ENCODE results near the gene SPTLC3. TPM values are rescaled to one million over a fixed set of nuclear protein-coding genes. Genes with fewer than 3 reads are reported as not detected.

Gene SPTLC3
- total RNA-seq, 1 experiment from 2014 or later = 7.5 TPM

- CTCF ChIA-PET = interaction anchor here (0.7 kb wide), 1 partner anchor 13 kb away, joined by 5 read pairs; no protein-coding TSS in a partner anchor
- no peak for TF ChIP-seq CTCF (IDR thresholded peaks at IDR 0.05; ENCODE audit: unreplicated experiment)
- no peak for DNase-seq
- H3K36me3 Mint-ChIP-seq (ENCODE audit: insufficient read depth, unreplicated experiment) = no peaks in the 10 kb centered on the region
- H3K27ac Mint-ChIP-seq (ENCODE audit: unreplicated experiment) = no peak overlapping the region
- BruUV-seq (replicated peaks) = no TSS peak
- H3K4me3 Mint-ChIP-seq (ENCODE audit: low read depth, unreplicated experiment) = no peak overlapping the region
- no peaks in the 10 kb centered on the region for H3K27me3 Mint-ChIP-seq (ENCODE audit: unreplicated experiment)
- intact Hi-C loops (cut with micrococcal nuclease; ENCODE audit: unreplicated experiment) = no loop called here
- H3K4me1 Mint-ChIP-seq (ENCODE audit: low read depth, unreplicated experiment) = no peaks in the 10 kb centered on the region
- no peaks in the 10 kb centered on the region for H3K9me3 Mint-ChIP-seq (ENCODE audit: low read depth, unreplicated experiment)
These were observed 122.9 kb downstream of the SPTLC3 start for GRCh38 chr20:13131688-13132087.

GRCh38 chr20:13139459-13140150 lies 130.8 kb downstream of the SPTLC3 start:
- intact Hi-C loops (cut with micrococcal nuclease; ENCODE audit: unreplicated experiment) = no loop called here
- Mint-ChIP-seq H3K27ac (ENCODE audit: unreplicated experiment) (no peak overlapping the region), H3K4me1 (ENCODE audit: low read depth, unreplicated experiment) (no peaks in the 10 kb centered on the region), H3K4me3 (ENCODE audit: low read depth, unreplicated experiment) (no peak overlapping the region), H3K27me3 (ENCODE audit: unreplicated experiment) (no peaks in the 10 kb centered on the region), H3K36me3 (ENCODE audit: insufficient read depth, unreplicated experiment) (no peaks in the 10 kb centered on the region), H3K9me3 (ENCODE audit: low read depth, unreplicated experiment) (peaks cover 3% of the 10 kb centered on the region)
- CTCF ChIA-PET = no interaction called here
- no peak for TF ChIP-seq CTCF (IDR thresholded peaks at IDR 0.05; ENCODE audit: unreplicated experiment)
- DNase-seq = no peak
- BruUV-seq (replicated peaks) = no TSS peak

- H3K27me3 Mint-ChIP-seq (ENCODE audit: unreplicated experiment) = no peaks in the 10 kb centered on the region
- intact Hi-C loops (cut with micrococcal nuclease; ENCODE audit: unreplicated experiment) = no loop called here
- CTCF ChIA-PET = no interaction called here
- no peak overlapping the region for H3K27ac Mint-ChIP-seq (ENCODE audit: unreplicated experiment)
- no peak for TF ChIP-seq CTCF (IDR thresholded peaks at IDR 0.05; ENCODE audit: unreplicated experiment)
- H3K36me3 Mint-ChIP-seq (ENCODE audit: insufficient read depth, unreplicated experiment) = no peaks in the 10 kb centered on the region
- H3K9me3 Mint-ChIP-seq (ENCODE audit: low read depth, unreplicated experiment) = peaks cover 3% of the 10 kb centered on the region
- H3K4me1 Mint-ChIP-seq (ENCODE audit: low read depth, unreplicated experiment) = no peaks in the 10 kb centered on the region
- BruUV-seq (replicated peaks) = no TSS peak
- no peak overlapping the region for H3K4me3 Mint-ChIP-seq (ENCODE audit: low read depth, unreplicated experiment)
- DNase-seq = no peak
These were observed 131.4 kb downstream of the SPTLC3 start for GRCh38 chr20:13140201-13140600.

GRCh38 chr20:13140775-13141174 lies 132.0 kb downstream of the SPTLC3 start:
- Mint-ChIP-seq H3K4me1 (ENCODE audit: low read depth, unreplicated experiment) (no peaks in the 10 kb centered on the region), H3K27me3 (ENCODE audit: unreplicated experiment) (no peaks in the 10 kb centered on the region), H3K27ac (ENCODE audit: unreplicated experiment) (no peak overlapping the region), H3K36me3 (ENCODE audit: insufficient read depth, unreplicated experiment) (no peaks in the 10 kb centered on the region), H3K9me3 (ENCODE audit: low read depth, unreplicated experiment) (peaks cover 3% of the 10 kb centered on the region), H3K4me3 (ENCODE audit: low read depth, unreplicated experiment) (no peak overlapping the region)
- DNase-seq = no peak
- BruUV-seq (replicated peaks) = no TSS peak
- CTCF ChIA-PET = no interaction called here
- intact Hi-C loops (cut with micrococcal nuclease; ENCODE audit: unreplicated experiment) = no loop called here
- TF ChIP-seq CTCF (IDR thresholded peaks at IDR 0.05; ENCODE audit: unreplicated experiment) = no peak
